ENCODE data around the gene PGAP1. TPM values are rescaled to one million over a fixed set of nuclear protein-coding genes. Genes with fewer than 3 reads are reported as not detected.

Gene PGAP1
- total RNA-seq, 1 experiment from 2014 or later, result 15.7 TPM

DNA sequence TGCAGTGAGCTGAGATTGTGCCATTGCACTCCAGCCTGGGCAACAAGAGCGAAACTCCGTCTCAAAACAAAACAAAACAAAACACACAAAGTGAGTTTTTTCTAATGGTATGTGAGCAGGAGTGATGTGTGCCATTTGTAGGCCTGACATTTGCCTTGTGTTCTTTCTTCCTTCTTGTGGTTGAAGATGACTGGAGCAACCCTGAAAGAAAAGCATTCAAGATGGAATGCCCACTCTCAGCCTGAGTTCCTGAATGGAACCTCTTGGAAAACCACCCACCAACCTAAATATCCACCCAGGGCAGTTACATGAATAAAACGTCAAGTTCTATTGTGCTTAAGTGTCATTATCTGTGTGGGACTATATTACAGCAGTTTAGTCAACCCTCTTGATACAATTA, 26.5 kb downstream of the PGAP1 start:
- no peak for DNase-seq (ENCODE audit: low read depth, low spot score)
- Histone ChIP-seq H3K36me3 (ENCODE audit: control insufficient read depth, insufficient read depth, low read length) (peaks cover 4% of the 10 kb centered on the region; the same call in 1 of the 2 replicates), H3K9me3 (ENCODE audit: control insufficient read depth, insufficient read depth, low read depth, low read length) (no peaks in the 10 kb centered on the region), H3K27ac (ENCODE audit: low read length) (no peak overlapping the region), H3K4me3 (ENCODE audit: low read depth in 2 of 2, low read length in 2 of 2) (no peak overlapping the region), H3K4me1 (ENCODE audit: control insufficient read depth, insufficient read depth, low read length) (no peaks in the 10 kb centered on the region), H3K27me3 (ENCODE audit: control insufficient read depth, insufficient read depth, low read length) (no peaks in the 10 kb centered on the region)
- ATAC-seq, result no peak
- no TSS peak for BruUV-seq (replicated peaks)
- CTCF ChIA-PET, result no interaction called here
- intact Hi-C loops (cut with micrococcal nuclease; ENCODE audit: unreplicated experiment) (no loop called here), in situ Hi-C loops (cut with HindIII; ENCODE audit: low pct_unique_long_range_greater_than_20kb, low sequenced_read_pairs) (no loop called here)
- POLR2A ChIA-PET, result no interaction called here
- TF ChIP-seq SIN3A (IDR thresholded peaks at IDR 0.05; ENCODE audit: borderline replicate concordance, insufficient read depth, low read depth, low read length), result no peak
- TF ChIP-seq, protein P1, sequence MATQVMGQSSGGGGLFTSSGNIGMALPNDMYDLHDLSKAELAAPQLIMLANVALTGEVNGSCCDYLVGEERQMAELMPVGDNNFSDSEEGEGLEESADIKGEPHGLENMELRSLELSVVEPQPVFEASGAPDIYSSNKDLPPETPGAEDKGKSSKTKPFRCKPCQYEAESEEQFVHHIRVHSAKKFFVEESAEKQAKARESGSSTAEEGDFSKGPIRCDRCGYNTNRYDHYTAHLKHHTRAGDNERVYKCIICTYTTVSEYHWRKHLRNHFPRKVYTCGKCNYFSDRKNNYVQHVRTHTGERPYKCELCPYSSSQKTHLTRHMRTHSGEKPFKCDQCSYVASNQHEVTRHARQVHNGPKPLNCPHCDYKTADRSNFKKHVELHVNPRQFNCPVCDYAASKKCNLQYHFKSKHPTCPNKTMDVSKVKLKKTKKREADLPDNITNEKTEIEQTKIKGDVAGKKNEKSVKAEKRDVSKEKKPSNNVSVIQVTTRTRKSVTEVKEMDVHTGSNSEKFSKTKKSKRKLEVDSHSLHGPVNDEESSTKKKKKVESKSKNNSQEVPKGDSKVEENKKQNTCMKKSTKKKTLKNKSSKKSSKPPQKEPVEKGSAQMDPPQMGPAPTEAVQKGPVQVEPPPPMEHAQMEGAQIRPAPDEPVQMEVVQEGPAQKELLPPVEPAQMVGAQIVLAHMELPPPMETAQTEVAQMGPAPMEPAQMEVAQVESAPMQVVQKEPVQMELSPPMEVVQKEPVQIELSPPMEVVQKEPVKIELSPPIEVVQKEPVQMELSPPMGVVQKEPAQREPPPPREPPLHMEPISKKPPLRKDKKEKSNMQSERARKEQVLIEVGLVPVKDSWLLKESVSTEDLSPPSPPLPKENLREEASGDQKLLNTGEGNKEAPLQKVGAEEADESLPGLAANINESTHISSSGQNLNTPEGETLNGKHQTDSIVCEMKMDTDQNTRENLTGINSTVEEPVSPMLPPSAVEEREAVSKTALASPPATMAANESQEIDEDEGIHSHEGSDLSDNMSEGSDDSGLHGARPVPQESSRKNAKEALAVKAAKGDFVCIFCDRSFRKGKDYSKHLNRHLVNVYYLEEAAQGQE (IDR thresholded peaks at IDR 0.05; ENCODE audit: insufficient read depth in 1 of 2, low read depth in 2 of 2, low read length in 1 of 2), result no peak
- TF ChIP-seq, protein P2, sequence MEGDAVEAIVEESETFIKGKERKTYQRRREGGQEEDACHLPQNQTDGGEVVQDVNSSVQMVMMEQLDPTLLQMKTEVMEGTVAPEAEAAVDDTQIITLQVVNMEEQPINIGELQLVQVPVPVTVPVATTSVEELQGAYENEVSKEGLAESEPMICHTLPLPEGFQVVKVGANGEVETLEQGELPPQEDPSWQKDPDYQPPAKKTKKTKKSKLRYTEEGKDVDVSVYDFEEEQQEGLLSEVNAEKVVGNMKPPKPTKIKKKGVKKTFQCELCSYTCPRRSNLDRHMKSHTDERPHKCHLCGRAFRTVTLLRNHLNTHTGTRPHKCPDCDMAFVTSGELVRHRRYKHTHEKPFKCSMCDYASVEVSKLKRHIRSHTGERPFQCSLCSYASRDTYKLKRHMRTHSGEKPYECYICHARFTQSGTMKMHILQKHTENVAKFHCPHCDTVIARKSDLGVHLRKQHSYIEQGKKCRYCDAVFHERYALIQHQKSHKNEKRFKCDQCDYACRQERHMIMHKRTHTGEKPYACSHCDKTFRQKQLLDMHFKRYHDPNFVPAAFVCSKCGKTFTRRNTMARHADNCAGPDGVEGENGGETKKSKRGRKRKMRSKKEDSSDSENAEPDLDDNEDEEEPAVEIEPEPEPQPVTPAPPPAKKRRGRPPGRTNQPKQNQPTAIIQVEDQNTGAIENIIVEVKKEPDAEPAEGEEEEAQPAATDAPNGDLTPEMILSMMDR (IDR thresholded peaks at IDR 0.05), result no peak
- no peak for TF ChIP-seq TCF7L2 (IDR thresholded peaks at IDR 0.05; ENCODE audit: low read depth, low read length)
- TF ChIP-seq POLR2AphosphoS5 (IDR thresholded peaks at IDR 0.05; ENCODE audit: low read depth, low read length), result no peak

DNA sequence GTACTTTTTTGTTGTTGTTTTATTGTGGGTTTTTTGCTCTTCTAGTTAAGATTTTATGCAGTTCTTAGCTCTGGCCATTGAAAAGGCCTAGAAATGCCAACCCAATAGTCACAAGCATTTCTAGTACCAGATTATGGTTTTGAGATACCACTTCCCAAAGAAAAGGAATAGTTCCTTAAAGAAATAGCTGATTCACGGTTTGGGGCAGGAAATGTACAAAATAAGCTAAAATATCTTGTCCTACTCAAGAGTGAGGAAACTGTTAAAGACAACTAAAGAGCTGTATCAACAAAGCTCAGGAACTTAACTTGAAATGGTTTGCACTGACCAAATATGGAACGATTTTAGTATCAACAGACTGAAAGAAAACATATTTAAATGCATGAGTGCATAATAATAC, 35.4 kb downstream of the PGAP1 start:
- in situ Hi-C loops (cut with HindIII; ENCODE audit: low pct_unique_long_range_greater_than_20kb, low sequenced_read_pairs), result no loop called here
- intact Hi-C loops (cut with micrococcal nuclease; ENCODE audit: unreplicated experiment), result no loop called here
- TF ChIP-seq, protein P2 (IDR thresholded peaks at IDR 0.05), result no peak
- TF ChIP-seq SIN3A (IDR thresholded peaks at IDR 0.05; ENCODE audit: borderline replicate concordance, insufficient read depth, low read depth, low read length) (no peak), TCF7L2 (IDR thresholded peaks at IDR 0.05; ENCODE audit: low read depth, low read length) (no peak), POLR2AphosphoS5 (IDR thresholded peaks at IDR 0.05; ENCODE audit: low read depth, low read length) (no peak)
- TF ChIP-seq, protein P1 (IDR thresholded peaks at IDR 0.05; ENCODE audit: insufficient read depth in 1 of 2, low read depth in 2 of 2, low read length in 1 of 2), result no peak
- Histone ChIP-seq H3K4me3 (ENCODE audit: low read depth in 2 of 2, low read length in 2 of 2) (no peak overlapping the region), H3K9me3 (ENCODE audit: control insufficient read depth, insufficient read depth, low read depth, low read length) (no peaks in the 10 kb centered on the region), H3K4me1 (ENCODE audit: control insufficient read depth, insufficient read depth, low read length) (no peaks in the 10 kb centered on the region), H3K27me3 (ENCODE audit: control insufficient read depth, insufficient read depth, low read length) (no peaks in the 10 kb centered on the region), H3K36me3 (ENCODE audit: control insufficient read depth, insufficient read depth, low read length) (peaks cover 4% of the 10 kb centered on the region), H3K27ac (ENCODE audit: low read length) (no peak overlapping the region)
- no peak for ATAC-seq
- ChIA-PET POLR2A (no interaction called here), CTCF (no interaction called here)
- no TSS peak for BruUV-seq (replicated peaks)
- DNase-seq (ENCODE audit: low read depth, low spot score), result no peak
